GM18507 (cell line): ENCODE results near the gene PCP4.

Experiments used
- DNase-seq: peaks from one replicate; pipeline ENCODE4 v3.0.0; 2011; ENCODE audit warnings: low read depth; ENCODE audit not compliant: insufficient read length; ENCODE audit errors: extremely low spot score
- FAIRE-seq: peaks from 2 replicates; lab custom pipeline; 2011; peaks lifted over from hg19 to GRCh38; lab: Jason Lieb, UNC

PCP4 gene

DNA sequence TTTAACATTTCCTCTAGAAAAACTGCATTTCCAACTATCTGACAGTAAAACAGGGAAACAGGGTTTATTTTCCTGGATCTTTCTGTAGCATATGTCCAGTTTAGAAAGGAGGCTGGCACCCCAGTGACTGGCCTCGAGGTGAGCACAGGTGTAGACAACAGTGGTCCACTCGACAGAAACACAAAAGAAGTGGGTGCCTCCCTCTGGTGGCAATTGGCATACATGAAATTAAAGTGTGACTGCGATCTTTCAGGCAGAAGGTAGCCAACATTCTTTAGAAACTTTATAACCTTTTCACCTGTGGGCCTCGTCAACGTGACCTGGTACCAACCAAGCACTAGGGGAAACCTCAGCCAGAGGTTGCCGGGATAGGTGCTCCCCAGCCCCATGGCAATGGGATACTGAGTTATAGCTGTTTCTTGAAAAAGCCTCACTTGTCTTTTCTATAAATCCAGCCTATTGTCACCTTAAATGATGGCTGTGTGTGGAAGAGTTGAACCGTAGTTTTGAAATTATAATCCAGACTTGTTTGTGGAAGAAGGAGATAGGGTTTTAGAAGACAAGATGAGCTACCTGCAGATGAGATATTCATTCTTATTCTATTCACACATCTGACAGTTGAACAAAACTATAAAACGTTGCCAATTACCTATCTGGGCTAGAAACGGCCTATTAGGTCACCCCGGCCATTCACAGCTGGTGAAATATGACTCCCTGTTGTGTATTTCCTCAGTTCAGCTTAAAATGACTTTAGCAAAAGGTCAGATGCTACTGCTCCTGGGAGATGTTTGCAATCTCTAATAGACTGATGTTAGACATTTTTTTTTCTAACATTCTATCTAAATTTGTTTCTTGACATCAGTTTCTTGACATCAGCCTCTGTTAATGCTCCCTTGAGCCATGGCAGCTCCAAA is 44.3 kb downstream of the PCP4 start:
- no peak for DNase-seq
- no peak for FAIRE-seq

- DNase-seq: no peak
- no peak for FAIRE-seq
Measured at GRCh38 chr21:39913706-39914305, 46.6 kb downstream of the PCP4 start.

DNA sequence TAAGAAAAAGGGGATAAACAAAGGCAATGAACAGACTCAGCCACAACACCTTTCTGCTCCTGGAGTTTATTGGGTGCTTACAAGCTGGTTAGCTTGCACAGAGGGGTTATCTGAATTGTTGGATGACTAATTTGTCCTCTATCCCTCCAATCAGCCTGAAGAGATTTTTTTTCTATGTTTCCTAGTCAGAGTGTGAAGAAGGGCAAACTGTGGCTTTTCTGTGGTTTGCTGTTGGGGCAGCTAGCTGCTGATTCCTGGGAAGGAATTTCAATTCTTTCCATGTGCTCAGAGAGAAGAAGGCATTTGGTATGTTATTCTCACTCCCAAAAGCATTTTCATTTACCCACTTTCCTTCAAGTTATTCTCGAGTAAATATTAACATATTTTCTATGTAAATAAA is 48.6 kb downstream of the PCP4 start:
- no peak for DNase-seq
- FAIRE-seq: no peak

- FAIRE-seq (no peak), DNase-seq (no peak)
Measured at GRCh38 chr21:39918558-39918957, 51.3 kb downstream of the PCP4 start.

- DNase-seq: no peak
- FAIRE-seq: no peak
Measured at GRCh38 chr21:39923476-39923875, 56.2 kb downstream of the PCP4 start.

GRCh38 chr21:39924577-39925308 is 57.5 kb downstream of the PCP4 start:
- no peak for FAIRE-seq
- no peak for DNase-seq

- no peak for FAIRE-seq
- DNase-seq: no peak
Measured at GRCh38 chr21:39927304-39927886, 60.2 kb downstream of the PCP4 start.

- DNase-seq (no peak), FAIRE-seq (no peak)
Measured at GRCh38 chr21:39932335-39932734, 65.1 kb downstream of the PCP4 start.

DNA sequence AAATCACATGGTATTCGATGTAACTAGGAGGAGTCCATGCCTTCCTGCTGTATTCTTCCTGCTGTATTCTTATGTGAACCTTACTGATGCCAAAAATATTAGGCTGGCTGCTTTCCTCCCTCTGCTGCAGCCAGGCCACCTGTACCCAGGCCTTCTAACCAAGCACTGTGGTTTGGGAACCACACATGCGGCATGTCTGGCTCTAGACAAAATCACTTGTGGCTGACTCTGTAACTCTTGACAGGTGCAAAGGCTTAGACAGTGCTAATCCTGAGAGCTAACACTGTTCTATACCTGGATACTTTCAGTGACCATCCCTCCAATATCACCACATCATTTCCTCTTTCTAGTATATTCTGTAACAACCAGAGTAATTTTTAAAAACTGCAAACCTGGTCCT is 67.7 kb downstream of the PCP4 start:
- DNase-seq (no peak), FAIRE-seq (no peak)

DNA sequence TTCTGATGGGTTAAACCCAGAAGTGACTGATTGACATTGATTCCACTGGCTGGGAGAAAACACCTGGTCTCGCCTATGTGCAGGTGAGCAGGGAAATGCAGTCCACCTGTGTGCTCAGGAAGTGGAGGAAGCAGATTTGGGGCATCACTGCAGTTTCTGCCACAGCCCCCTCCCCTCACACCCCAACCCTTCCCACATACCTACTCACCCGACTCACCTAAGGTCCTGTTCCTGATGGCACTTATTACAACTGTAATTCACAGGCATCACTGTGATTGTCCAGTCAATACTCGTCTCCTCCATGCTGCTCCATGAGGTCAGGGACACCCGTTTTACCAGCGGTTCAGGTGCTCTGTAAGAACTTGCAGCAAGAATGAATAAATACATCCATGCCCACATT is 68.5 kb downstream of the PCP4 start:
- DNase-seq: no peak
- FAIRE-seq: no peak

DNA sequence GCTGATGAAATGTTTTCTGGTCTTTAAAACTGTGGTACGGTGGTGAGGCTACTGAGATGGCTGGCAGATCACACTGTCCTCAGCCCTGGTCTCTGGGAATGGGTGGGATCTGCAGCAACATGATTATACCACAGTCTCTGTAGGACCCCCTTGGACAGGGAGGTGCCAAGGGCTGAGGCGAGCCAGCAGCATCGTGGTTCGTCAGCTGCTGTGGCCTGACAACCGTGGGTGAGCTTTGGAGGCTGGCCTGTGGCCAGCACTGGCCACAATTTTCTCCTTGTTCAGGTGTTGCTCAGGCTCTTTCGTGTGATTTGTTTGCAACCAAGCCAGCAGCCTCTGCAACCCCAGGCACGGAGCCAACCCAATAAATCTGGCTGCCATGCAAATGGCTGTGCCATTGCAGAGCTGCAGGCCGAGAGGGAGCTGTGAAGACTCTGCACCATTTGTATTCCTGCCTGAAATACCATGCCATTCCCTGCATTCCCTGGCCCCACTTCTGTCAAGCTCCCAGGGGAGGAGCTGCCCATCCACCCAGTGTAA is 70.9 kb downstream of the PCP4 start:
- FAIRE-seq: no peak
- no peak for DNase-seq

DNA sequence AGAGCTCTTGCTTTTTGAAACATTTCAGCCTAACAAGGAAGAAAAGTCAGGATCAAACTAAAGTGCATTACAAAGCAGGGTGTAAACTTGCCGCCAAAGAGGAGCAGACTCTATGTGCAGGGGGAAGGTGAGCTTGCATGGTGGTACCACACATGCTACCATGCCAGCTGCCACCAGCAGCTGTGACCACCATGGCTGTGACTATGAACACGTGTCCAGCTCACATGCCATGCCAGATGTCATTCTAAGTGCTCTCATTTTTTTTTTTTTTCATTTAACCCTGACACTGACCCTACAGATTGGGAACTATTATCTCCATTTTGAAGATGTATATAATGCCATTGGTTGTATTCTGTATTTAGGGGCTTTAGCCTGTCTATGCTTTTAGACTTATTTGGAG is 79.0 kb downstream of the PCP4 start:
- FAIRE-seq (no peak), DNase-seq (no peak)

DNA sequence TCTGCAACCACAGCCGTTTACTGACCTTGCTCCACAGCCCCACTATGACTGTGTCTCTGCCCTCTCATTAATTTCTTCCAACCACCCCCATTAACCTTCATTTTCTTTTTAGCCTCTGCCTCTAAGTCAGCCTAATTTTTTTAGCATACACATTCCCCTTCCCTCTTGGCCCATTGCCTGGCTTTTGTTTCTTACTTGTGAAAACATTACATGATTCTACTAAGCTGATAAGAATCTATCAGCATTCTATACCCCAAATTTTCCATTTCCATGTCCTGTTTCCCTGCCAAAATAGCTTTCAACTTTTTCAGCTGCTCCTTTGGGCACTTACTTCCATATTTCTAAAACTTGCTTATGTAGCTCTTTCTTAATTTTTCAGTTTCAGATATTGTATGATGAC is 79.8 kb downstream of the PCP4 start:
- FAIRE-seq: no peak

DNA sequence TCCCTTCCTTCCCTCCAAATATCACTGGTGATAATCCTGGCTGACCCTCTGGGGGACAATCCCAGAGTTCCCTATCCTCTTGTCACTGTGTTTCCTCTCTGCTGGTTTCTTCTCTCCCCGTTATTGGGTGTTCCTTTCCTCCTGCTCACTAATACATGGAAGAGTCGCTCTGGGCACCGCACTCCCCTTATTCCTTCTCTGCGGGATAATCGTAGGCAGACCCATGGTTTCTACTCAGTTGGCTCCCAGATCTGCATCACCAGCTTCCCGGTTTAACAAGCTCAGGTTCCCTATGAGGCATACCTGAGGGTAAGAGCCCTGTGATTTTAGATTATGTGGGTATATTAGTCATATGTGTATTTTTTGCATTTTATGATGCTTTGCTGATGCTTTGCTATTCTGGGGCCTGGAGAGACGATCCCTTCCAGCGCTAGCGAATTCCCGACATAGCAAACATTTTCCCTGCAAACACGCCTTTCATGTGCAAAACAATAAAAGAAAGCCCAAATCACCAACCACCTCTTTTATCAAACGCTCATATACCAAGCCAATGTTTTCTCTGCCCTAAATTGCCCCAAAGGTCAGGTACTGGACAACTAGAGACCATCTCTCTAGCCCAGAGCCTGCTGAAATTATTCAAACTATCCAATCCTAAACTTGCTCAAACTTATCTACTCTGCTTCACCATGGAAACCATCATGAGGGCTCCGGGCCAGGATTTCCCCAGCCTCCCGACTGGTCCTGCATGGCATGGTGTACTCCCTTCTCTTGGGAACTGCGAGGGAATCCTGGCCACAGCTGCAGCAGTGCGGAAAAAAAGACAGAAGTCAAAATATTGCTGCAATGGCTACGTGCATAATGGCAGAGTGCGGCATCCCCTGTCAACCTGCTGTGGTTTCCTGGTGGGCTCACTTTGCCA is 84.2 kb downstream of the PCP4 start:
- DNase-seq (no peak), FAIRE-seq (no peak)

More for the DNA sequence above, 79.8 kb downstream of the PCP4 start:
- DNase-seq: no peak

DNA sequence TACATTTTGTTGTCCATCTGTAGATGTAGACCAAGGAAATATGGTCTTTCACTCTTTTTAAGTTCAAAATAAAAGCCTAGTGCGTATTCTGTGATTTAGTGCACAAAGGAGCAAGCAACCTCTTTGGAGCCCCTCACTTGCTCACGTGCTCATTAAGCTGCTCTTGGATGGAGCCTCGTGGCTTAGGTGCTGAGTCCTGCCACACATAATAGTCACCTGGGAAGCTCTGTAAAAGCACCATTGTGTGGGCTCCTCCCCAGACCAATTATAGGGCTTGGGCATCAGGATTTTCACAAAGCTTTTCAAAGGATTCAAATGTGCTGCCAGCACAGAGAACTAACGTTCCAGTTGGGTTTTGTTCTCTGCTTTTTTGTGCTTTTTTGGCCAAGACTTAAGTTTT is 85.0 kb downstream of the PCP4 start:
- DNase-seq (no peak), FAIRE-seq (no peak)

- FAIRE-seq: no peak
- no peak for DNase-seq
Measured at GRCh38 chr21:39954570-39954969, 87.3 kb downstream of the PCP4 start.

DNA sequence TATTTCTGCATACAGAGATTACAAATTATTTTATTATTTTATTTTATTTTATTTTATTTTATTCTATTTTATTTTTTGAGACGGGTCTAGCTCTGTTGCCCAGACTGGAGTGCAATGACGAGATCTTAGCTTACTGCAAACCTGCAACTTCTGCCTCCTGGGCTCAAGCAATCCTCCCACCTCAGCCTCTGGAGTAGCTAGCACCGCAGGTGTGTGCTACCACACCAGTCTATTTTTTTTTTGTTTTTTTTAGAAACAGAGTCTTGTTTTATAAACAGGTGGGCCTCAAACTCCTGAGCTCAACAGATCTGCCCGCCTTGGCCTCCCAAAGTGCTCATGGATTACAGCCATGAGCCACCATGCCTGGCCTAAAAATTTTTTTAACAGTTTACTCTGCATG is 88.1 kb downstream of the PCP4 start:
- no peak for DNase-seq
- FAIRE-seq: no peak

DNA sequence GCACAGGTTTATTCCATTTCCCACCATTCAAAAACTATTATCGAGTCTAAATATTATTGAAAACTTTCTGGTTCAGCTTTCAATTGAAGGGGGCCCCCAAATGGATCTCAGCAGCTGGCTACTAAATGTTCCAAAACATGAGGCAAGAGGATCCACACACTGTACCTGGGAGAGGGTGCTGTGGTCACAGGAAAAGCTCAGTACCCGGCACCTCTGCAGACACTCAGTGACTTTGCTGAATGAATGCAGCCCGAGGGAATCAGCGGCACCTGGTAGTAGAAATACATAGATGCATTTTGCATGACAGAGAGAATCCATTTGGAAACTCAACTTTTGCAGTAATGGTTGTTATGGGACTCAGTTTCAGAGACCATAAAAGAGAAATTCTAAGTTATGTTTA is 89.3 kb downstream of the PCP4 start:
- no peak for FAIRE-seq
- DNase-seq: no peak

DNA sequence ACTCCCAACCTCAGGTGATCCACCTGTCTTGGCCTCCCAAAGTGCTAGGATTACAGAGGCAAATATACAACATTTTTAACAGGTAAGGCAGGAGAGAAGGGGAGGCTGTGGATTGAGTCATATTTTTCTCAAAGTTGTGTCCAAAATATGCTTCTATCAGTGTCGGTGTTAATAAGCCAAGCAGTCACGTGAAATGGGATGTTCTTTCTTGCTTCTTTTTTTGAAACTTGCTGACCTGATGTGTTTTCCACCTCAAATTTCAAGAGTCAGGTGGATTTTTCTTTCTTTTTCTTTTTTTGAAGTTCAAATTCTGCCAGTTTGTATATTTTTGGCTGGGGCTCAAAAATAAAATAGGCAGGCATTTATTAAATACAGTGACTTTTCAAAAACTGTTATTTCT is 91.5 kb downstream of the PCP4 start:
- DNase-seq: no peak

More for the DNA sequence above, 91.5 kb downstream of the PCP4 start:
- no peak for FAIRE-seq
